ENCODE data around the gene ANKRD33B. TPM values are rescaled to one million over a fixed set of nuclear protein-coding genes. Genes with fewer than 3 reads are reported as not detected.
"Not testable (repeated sequence)": the region's sequence is repeated elsewhere in the genome, so short reads cannot be mapped to it uniquely, and the experiment has no call there.

The ANKRD33B gene
- 1 to 10 TPM in 1 of 2 donors, under 1 TPM in 1; 0.61 to 1.8 TPM for total RNA-seq
- long read RNA-seq: 0 reads

DNA sequence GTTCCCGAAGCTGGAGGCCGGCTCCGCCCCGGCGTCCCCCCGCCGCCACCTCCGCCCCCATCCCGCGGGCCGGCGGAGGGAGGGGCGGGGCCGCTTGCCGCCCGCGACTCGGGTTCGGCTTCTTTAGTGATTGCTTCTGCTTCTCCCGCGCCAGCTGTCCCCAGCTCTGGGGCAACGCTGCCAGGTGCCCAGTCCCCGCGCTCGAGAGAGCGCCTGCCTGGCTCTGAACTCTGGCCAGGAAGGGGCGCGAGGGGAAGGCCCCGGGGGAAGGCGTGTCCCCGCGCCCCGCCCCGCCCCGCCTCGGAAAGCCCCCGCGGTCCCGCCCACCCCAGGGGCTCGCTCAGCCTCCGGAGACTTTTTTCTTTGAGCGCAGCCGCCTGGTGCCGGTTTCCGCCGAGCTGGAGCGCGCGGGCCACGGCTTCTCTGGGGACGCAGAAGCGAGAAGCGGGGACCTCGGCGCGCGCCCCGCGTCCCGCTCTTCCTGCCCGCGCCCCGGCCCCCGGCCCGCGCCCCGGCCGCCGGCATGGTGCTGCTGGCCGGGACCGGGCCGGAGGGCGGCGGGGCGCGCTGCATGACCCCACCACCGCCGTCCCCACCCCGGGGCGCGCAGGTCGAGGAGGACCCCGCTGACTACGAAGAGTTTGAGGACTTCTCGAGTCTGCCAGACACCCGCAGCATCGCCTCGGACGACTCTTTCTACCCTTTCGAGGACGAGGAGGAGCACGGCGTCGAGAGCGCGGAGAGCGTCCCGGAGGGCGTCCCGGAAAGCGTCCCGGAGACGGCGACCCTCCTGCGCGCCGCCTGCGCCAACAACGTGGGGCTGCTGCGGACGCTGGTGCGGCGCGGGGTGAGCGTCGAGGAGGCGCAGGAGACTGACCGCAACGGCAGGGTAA is at the start of gene ANKRD33B:
Gene ANKRD33B (plus strand): TSS at position 126 of the 893 bp plus-strand sequence. CDS start 398 bp downstream, at position 524.
- DNase-seq: peak; percentile 44 to 68
- ATAC-seq: peak; percentile 63
- intact Hi-C loops (cut with DNase I, micrococcal nuclease): no loop called here

DNA sequence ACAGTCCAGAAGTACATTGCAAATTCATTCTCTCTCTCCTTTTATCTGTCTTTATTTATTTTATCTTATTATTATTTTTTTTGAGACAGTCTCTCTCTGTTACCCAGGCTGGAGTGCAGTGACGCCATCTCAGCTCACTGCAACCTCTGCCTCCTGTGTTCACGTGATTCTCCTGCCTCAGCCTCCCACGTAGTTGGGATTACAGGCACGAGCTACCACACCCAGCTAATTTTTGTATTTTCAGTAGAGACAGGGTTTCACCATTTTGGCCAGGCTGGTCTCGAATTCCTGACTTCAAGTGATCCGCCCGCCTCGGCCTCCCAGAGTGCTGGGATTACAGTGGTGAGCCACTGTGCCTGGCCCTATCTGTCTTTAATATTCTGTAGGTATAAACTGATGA is 49.3 kb upstream of the ANKRD33B start:
- intact Hi-C loops (cut with DNase I, micrococcal nuclease); ATAC-seq; DNase-seq: not testable (repeated sequence)

DNA sequence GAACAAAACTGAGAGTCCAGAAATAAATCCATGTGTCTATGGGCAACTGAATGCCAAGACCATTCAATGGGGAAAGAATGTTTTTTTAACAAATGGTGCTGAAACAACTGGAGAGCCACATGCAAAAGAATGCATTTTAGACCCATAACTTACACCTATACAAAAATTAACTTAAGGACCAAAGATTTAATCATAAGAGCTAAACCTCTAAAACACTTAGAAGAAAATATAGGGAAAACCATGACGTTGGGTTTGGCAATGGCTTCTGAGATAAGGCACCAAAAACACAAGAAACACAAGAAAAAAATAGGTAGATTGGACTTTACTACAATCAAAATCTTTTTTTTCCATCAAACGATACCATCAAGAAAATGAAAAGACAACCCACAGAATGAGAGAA is 48.4 kb upstream of the ANKRD33B start:
- DNase-seq (no peak), ATAC-seq (no peak)
- intact Hi-C loops (cut with DNase I, micrococcal nuclease): no loop called here

DNA sequence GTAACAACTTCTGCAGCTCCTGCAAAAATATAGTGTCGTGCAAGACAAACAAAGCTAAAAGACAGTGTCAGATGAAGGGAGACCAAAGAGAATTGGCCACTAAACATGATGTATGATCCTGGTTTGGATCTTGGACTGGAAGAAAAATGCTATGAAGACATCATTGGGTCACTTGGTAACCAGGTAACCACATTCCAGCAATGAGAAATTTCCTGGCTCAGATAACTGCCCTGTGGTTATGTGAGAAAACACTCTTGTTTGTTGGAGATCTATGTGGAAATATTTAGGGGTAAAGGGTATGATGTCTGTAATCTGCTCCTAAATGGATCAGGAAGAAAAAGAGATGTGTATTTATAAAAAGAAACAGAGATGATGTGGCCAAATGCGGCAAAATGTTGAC is 45.5 kb upstream of the ANKRD33B start:
- intact Hi-C loops (cut with DNase I, micrococcal nuclease): no loop called here
- ATAC-seq: no peak
- DNase-seq: no peak

DNA sequence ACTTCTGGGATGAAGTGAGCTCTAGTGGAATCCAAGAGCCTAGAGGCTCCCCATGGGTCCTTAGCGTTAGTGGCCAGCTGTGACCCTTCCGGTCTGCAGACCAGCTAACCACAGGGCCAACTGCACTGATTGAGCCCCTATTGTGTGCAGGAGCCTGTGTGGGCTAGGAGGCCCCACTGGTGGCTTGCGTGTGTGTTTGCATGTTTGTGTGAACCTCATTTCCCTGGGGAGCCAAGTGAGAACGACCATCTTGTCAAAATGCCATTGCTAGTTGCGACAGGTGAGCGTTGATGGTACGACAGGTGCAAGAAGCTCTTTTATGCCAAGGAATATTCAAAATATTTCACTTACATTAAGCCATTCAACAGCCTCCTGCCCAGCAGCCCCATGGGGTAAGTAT is 44.1 kb upstream of the ANKRD33B start:
- intact Hi-C loops (cut with DNase I, micrococcal nuclease): no loop called here
- no peak for DNase-seq
- ATAC-seq: no peak

DNA sequence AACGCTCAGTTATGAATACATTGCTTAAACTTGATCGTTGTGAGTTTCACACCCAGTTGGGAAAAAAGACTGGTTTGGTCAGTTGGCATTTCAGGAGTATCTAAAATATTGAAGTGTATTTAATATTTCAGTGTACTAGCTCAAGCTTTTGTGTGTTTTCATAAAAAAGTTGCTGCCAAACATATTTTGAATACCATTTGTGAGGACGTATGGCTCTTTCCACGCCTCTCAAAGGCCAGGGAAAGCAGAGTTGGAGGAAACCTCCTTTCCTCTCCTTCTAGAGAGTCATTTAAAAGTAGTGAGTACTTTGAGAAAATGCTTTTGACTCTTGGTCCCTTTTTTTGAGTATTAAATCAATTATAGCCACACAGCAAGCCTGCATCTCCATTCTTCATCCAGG is 43.2 kb upstream of the ANKRD33B start:
- intact Hi-C loops (cut with DNase I, micrococcal nuclease): no loop called here
- no peak for ATAC-seq
- no peak for DNase-seq

DNA sequence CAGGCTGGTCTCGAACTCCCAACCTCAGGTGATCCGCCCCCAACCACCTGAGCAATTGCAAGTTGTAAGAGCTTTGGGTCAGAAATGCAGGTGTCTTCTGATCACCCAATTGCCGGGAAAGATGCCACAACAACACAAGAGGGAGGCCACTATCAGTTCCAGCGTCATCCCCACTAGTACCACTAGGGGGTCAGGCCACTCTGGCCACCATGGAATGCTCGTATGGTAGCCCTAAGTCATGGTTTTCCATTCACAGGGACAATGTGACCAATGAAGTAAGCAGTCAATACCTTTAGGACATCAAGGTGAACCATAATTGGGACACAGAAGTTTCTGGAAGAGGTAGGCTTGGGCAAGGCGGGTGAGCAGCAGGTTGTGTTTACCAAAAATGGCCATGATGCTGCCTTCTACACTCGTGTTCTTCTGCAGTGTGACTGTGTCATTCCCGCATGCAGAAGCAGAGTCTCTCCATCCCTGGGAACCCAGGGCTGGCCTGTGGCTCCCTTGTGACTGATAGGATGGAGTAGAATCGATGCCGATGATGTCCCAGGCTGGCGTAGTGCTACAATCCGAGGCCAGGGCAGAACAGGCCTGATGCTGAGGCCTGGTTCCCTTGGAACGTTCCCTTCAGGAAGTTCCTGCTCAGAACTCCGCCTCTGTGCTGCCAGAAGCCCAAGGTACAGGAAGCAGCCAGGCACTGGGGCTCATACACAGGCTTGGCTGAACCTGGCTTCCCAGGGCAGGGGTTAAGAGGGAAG is 42.2 kb upstream of the ANKRD33B start:
- DNase-seq (no peak), ATAC-seq (no peak)

DNA sequence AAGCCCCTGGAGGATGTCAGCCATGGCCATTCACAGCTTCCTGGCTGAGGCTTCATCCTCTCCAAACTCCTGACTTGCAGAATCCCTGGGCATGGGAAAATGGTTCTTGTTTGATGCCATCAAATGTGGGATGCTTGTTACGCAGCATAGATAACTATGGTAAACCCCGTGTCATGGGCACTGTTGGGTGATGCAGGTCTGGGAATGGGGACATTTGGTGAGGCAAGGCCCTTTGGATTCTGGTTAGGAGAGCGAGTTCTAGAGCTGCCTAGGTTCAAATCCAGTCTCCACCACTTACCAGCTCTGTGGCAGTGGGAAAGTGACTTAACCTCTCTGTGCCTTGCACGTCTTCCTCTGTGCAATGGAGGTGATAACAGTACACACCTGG is 41.7 kb upstream of the ANKRD33B start:
- DNase-seq (peak in 1 of 2 donors; percentile 6), ATAC-seq (no peak)
- intact Hi-C loops (cut with DNase I, micrococcal nuclease): no loop called here

More for the DNA sequence above, 42.2 kb upstream of the ANKRD33B start:
- intact Hi-C loops (cut with DNase I, micrococcal nuclease): no loop called here

DNA sequence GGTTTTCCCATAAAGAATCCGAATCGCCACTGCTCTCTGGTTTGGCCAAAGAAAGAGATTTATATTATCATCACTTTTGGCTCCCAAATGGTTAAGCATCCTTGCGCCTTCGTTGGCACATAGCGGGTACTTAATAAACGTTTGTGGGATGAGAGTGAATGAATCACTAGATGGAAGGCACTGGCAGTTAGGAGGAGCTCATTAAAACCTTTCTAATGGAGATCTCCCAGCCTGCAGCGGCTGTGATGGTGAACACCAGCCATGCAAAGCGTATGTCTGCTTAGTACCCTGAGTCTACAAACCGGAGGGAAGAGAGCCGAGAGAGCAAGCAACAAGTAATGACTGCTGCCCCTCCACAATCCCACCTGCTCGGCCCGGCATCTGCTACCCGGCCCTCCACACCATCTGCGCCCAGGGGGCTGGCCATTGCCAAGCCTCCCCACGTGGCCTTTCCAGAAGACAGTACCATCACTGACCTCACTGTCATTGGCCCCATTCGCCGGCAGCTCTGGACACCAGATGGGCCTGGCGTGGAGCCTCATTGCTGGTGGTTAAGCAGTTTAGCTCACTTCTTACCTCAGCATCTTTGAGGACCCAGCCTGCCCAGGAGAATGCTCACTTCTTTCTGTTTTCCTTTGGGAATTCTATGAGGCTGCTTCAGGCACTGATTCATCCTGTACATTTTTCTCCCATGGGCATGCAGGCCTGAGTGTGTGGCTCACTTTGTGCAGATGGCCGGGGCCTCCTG is 39.3 kb upstream of the ANKRD33B start:
- ATAC-seq: no peak
- intact Hi-C loops (cut with DNase I, micrococcal nuclease): no loop called here
- DNase-seq: peak in 1 of 2 donors; percentile 7

DNA sequence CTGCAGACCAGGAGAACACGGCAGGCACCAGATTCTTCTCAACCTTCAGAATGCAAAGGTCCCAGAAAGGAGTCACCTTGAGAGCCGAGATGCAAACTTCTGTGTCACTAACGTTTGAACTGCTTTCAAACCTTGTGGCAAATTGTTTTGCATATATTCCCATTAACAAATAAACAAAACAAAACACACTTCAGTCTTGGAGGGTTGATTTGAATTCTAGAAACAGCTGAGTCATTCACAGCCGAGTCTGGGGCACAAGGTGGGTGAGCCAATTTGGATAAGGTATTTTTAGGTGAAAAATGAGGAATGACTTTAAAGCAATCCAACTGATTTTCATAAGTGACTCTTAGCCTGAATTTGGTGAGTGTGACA is 38.8 kb upstream of the ANKRD33B start:
- intact Hi-C loops (cut with DNase I, micrococcal nuclease): no loop called here
- no peak for ATAC-seq
- no peak for DNase-seq

DNA sequence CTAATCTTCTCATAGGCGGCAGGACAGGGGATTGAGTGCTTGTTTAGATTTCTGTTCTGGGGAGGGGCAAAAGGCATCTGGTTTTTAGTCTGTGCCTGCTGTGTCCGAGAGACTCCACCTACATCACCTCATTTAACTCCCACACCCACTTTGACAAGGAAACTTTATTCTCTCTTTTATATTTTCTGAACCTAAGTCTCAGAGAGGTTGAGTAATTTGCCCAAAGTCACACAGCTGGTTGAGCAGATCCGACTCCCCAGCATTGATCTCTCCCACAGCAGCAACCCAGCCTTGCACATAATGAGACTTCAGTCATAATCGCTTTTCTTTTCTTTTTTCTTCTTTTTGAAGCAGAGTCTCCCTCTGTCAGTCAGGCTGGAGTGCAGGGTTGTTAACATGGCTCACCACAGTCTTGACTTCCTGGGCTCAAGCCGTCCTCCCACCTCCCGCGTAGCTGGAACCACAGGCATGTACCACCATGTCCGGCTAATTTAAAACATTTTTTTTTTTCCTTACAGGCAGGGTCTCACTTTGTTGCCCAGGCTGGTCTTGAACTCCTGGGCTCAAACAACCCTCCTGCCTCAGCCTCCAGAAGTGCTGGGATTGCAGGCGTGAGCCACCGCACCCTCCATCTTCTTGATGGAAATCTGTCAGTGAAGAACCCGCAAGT is 36.5 kb upstream of the ANKRD33B start:
- intact Hi-C loops (cut with DNase I, micrococcal nuclease): no loop called here
- DNase-seq (peak in 1 of 2 donors; percentile 6), ATAC-seq (no peak)

DNA sequence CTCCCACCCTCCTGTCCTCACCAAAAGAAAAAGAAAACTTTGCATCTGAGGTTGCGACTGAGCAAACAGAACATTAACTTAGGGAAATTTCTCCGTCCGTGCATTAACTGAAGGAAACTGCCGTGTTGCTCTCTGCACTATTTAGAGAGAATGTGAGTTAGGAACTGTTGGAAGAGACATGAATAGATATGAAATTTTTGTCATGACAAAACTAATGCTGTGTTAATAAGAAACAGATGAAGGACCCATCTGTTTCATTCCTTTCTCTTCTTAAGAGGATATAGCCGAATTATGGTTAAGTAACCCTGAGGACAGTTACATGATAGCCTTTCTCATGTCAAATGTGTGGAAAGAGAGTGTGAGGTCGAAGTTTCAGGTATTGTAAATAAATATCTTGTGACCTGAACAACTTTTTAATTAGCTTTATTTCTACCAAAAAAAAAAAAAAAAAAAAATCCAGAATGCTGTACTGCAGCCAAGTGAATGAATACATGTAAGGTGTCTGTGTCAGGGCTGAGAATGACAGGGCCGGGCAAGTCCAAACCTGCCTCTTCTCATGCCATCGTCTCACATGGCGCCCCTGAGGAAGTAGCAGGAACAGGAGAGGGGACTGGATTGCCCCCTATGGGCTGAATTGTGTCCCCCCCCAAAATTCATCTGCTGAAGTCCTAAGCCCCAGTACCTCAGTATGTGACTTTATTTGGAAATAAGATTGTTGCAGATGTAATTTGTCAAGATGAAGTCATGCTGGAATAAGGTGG is 35.6 kb upstream of the ANKRD33B start:
- intact Hi-C loops (cut with DNase I, micrococcal nuclease): no loop called here
- DNase-seq (peak in 1 of 2 donors; percentile 17), ATAC-seq (no peak)

DNA sequence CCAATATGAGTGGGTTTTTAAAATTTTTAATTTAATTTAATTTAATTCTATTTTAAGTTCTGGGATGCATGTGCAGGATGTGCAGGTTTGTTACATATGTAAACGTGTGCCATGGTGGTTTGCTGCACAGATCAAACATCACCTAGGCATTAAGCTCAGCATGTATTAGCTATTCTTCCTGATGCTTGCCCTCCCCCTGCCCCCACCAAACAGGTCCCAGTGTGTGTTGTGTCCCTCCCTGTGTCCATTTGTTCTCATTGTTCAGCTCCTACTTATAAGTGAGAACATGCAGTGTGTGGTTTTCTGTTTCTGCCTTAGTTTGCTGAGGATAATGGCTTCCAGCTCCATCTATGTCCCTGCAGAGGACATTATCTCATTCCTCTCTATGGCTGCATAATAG is 35.0 kb upstream of the ANKRD33B start:
- no peak for DNase-seq
- intact Hi-C loops (cut with DNase I, micrococcal nuclease): no loop called here
- no peak for ATAC-seq

DNA sequence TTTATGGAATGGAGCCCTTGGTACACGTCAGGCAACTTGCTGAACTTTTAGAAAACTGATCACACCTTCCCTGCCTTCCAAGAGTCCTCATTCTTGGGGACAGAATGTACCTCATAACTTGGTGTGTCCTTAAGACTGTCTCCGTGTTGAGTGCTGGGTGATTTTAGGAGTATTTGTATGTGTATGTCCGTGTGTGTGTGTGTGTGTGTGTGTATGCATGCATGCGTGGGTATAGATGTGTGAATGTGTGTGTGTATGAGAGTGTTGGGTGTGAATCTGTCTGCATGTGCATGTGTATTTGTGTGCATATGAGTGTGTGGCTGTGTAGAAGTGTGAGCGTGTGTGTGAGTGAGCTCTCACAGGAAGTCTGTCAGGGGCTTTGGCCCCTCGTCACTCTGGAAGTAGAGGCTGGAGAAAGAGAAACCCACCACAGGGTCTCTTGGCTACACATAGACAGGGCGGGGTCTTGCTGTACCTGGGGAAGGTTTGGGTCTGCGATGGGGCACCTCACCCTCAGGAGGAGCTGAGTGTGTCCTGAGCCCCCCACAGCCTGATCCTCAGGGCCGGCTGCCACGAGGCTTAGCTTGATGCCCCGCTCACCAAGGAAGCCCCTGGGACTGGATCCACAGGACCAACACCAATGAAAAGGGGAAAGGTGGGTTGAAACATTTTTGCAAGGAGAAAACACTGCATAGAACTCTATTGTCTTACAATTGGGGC is 33.1 kb upstream of the ANKRD33B start:
- no peak for ATAC-seq
- intact Hi-C loops (cut with DNase I, micrococcal nuclease): no loop called here
- DNase-seq: peak in 1 of 2 donors; percentile 9

DNA sequence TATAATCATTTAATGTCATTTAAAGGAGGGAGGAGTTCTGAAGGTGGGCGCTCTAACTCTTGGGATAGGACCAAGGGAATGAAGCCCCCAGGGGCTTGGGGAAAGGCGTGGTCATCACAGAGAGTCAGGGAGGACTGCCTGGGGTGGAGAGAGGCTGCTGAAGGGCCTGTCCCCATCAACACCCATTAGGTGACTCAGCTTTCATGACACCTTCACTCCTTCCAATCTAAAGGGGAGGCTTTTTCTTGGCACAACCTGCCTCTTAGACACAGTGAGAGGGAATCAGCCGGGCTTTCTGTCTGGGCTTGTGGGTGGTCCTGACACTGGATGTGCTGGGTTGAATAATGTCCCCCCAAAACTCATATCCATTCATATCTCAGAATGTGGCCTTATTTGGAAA is 31.4 kb upstream of the ANKRD33B start:
- intact Hi-C loops (cut with DNase I, micrococcal nuclease): no loop called here
- DNase-seq (no peak), ATAC-seq (no peak)

DNA sequence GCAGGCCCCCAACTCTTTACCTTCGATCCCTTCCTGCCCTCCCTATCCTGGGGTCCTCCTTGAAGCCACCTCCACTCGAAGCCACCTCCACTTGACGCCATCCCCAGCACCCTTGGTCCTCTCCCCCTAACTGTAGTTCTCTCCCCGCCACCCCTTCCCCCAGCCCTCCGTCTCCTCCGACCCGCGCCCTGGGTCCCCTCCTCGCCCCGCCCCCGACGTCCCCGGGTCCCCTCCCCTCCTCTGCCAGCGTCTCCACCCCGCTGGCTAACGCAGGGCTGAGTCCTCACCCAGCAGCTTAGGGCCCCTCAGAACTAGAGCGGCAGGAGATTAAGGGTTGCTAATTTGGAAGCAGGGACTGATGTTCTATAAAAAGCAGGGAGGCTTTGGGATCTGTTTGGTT is 30.6 kb upstream of the ANKRD33B start:
- no peak for ATAC-seq
- intact Hi-C loops (cut with DNase I, micrococcal nuclease): no loop called here
- DNase-seq: no peak
